Activated CD8-positive, alpha-beta memory T cell treated with anti-CD3 and anti-CD28 coated beads, Interleukin-2, amount 50 U/mL, for 48 hours (primary cell): ENCODE results near the gene PLCL1.

Source experiments
- DNase-seq: peaks from one replicate; pipeline ENCODE4 v3.0.0-alpha.2; 2020

PLCL1 gene

GRCh38 chr2:197858607-197859140, 54.3 kb downstream of the PLCL1 start:
- DNase-seq = no peak

GRCh38 chr2:197862246-197862955, 58.0 kb downstream of the PLCL1 start:
- DNase-seq = no peak

DNA sequence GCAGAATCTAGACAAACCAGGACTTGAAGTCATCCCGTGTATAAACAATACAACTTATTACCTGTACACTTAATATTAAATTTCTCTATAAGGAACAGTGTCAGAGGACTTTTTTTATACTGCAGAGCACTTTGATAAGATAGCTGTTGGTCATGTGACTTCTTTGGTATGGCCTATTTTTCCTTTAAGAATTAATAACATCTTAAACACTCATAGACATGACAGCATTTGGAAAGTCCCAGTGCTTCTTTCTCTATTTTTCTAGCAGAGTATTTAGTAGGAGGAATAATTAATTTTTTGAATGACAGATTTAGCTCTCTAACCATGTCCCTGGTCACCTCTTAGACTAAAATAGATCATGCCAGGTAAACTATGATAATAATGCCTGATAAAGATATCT, 59.4 kb downstream of the PLCL1 start:
- no peak for DNase-seq

DNA sequence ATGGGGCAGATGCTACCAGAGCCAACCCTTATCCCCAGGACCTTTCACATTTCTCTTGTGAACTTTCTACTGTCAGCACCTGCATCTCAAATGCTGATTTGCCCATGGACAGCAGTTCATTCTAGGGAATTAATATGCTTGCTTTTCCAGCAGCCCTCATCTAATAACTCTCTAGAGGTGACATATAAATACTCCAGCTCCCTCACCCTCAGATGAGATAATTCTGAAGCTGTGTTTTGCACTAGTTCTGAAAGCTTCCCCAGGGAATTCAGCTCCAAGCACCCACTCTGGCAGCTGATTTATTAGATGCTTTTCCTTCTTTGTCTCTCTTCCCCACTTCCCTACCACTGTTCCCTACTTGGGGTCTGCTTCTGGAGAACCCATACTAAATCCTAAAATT, 62.1 kb downstream of the PLCL1 start:
- DNase-seq = no peak

- no peak for DNase-seq
Observed at GRCh38 chr2:197867033-197867432, 62.6 kb downstream of the PLCL1 start.

- DNase-seq = no peak
Observed at GRCh38 chr2:197867624-197868023, 63.2 kb downstream of the PLCL1 start.

GRCh38 chr2:197868206-197868605, 63.8 kb downstream of the PLCL1 start:
- DNase-seq = no peak

- DNase-seq = no peak
Observed at GRCh38 chr2:197869041-197869440, 64.6 kb downstream of the PLCL1 start.

- no peak for DNase-seq
Observed at GRCh38 chr2:197869501-197870111, 65.2 kb downstream of the PLCL1 start.

- no peak for DNase-seq
Observed at GRCh38 chr2:197870137-197870536, 65.7 kb downstream of the PLCL1 start.

GRCh38 chr2:197871780-197872456, 67.5 kb downstream of the PLCL1 start:
- no peak for DNase-seq

DNA sequence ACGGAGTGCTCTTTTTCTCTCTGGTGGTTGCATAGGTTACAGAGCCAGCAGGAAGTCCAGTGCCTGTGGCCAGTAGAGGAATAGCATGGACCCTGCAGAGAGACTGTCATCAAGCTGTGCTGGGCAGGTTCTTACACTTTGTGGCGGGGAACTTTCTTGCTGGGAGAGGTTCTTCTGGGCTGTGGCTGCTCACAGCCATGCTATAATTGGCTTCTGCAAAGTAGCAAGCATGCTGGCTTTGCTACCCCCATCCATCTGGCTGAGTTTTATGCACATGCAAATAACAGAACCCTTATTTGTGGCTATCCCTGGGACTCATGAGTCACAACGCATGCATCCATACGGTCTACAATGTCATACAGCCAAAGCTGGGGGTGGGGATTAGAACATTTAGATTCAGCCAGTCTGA, 68.9 kb downstream of the PLCL1 start:
- no peak for DNase-seq

GRCh38 chr2:197875763-197876162, 71.4 kb downstream of the PLCL1 start:
- DNase-seq = no peak

DNA sequence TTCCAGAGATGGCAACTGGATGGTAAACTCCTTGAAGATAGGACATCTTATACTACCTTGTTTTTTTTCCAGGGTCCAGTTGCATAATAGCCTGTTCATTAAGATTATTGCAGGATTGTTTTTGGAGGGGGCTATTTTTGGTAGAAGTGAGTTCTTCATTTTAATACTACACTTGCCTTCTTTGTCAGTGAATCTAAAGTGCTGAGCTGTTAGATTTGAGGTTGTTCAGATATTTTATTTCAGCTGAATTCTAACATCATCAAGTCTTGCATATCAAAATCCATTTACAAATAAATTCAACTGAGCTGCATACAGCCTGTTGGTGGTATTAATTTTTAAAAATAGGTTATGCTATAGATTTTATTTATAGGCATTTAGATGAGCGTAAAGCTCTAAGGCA, 72.1 kb downstream of the PLCL1 start:
- no peak for DNase-seq

DNA sequence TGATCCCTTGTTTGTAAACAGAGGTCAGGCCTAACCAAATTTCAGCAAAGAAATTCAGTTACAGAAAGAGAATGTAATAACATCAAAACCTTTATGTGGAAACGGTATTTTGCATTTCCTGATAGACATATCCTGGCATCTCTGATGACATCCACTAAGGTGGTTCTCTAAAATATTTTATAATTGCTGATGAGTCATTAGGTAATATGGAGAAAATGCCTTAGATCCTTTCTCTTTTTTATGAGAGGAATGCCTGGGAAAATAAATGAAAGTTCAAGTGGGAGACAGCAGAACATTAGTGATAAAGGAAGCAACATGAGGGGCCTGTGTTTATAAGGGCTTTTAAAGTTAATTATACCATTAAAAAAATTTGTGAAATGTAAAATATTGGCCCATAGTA, 72.6 kb downstream of the PLCL1 start:
- DNase-seq = no peak

DNA sequence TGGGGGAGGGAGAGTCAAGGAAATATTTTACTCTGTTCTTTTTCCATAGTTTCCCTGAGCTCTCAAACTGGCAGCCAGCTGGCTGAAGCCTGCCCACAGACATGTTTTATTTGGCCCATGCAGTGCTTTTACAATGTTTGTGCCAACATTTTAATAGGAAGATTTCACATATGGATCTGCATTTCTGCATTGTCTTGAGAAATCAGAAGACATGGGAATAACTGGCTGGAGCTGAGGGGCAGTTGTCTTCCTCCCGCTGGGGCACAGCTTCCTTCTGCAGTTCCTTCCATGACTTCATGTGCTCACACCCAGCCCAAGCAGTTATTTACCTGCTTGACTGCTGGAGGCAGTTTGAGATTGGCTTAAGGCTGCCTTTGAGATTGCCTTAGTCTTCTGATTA, 74.4 kb downstream of the PLCL1 start:
- DNase-seq = no peak

- DNase-seq = no peak
Observed at GRCh38 chr2:197879812-197880408, 75.5 kb downstream of the PLCL1 start.

DNA sequence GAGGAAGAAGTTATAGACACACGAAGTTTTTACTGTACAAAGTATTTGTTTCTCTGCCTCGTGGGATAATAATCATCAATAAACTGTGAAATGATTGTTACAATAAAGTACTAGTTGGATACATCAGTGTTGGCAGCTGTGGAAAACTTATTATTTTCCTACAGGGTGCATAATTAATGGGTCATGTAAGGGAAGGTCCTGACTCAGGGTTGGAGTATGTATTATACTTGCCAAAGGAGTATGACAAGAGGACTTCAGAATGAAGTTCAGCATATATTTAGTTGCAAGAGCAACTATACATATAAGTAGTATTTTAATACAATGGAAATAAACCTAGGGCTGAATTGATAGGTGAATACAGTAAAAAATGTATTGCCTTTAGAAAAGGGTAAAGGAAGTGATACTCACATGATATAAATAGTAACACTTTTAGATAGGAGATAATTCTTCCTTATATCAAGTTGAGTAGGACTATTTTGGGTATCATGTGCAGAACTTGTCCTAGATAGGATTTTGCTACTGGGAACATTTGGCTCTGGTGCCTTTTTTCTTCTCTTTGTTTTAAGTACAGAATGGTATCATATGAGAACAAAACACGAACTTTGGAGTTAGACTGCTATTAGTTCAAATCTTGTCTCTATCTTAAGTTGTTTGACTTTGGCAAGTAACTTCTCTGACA, 79.1 kb downstream of the PLCL1 start:
- DNase-seq = no peak

DNA sequence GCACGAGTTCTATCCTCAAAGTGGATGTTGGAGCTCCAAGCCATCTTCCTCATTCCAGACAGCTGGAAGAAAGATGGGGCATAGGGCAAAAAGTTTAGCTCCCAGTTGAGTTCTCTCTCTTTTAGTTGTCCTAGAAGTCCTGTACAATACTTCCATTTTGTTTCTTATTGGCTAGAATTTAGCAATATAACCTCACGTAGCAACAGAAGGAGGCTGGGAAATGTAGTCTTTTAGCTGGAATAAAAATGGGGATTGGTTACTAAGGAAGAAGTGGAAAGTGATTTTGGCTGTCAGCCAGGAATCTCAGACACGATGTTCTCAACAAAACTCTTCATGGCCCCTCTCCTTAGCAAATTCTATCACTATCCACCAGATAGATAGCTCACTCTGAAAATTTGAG, 79.9 kb downstream of the PLCL1 start:
- no peak for DNase-seq

DNA sequence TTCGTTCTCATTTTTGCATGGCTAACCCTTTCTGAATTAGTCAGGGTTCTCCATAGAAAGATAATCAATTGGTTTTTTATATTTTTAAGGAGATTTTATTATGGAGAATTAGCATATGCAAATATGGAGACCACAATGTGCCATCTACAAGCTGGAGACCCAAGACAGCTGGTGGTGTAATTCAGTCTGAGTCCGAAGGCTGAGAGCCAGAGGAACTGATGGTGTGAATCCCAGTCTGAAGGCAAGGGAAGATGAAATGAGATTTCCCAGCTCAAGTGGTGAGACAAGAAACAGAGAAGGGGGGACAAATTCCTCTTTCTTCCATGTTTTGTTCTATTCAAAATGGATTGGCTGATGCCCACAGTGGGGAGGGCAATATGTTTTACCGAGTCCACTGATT, 80.7 kb downstream of the PLCL1 start:
- no peak for DNase-seq

DNA sequence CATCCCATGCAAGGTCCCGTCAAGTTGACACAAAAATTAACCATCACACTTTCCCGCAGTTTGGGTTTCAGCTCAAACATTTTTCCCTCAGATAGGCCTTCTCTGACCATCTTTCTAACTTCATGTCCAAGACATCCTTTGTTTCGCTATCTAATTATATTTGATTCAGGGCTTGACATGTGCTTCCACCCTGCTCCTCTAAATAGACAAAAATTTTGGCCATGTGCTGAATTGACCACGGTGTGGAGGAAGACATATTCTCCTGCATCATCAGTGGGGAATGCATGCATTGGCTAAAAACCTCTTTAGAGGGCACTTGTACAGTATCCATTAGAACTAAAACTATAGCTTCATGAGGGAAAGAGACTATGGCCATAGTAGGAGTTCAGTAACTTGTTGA, 81.2 kb downstream of the PLCL1 start:
- DNase-seq = no peak

GRCh38 chr2:197888321-197888720, 83.9 kb downstream of the PLCL1 start:
- DNase-seq = no peak

- DNase-seq = no peak
Observed at GRCh38 chr2:197889041-197889440, 84.6 kb downstream of the PLCL1 start.
